ENCODE data around the gene PTPRZ1.

- TF ChIP-seq CEBPB (IDR thresholded peaks at IDR 0.05) (no peak), RNF2 (IDR thresholded peaks at IDR 0.05; ENCODE audit: borderline replicate concordance, low read depth) (no peak), USF2 (IDR thresholded peaks at IDR 0.05) (no peak), KDM5A (IDR thresholded peaks at IDR 0.05) (no peak)
- TF ChIP-seq, protein P1, sequence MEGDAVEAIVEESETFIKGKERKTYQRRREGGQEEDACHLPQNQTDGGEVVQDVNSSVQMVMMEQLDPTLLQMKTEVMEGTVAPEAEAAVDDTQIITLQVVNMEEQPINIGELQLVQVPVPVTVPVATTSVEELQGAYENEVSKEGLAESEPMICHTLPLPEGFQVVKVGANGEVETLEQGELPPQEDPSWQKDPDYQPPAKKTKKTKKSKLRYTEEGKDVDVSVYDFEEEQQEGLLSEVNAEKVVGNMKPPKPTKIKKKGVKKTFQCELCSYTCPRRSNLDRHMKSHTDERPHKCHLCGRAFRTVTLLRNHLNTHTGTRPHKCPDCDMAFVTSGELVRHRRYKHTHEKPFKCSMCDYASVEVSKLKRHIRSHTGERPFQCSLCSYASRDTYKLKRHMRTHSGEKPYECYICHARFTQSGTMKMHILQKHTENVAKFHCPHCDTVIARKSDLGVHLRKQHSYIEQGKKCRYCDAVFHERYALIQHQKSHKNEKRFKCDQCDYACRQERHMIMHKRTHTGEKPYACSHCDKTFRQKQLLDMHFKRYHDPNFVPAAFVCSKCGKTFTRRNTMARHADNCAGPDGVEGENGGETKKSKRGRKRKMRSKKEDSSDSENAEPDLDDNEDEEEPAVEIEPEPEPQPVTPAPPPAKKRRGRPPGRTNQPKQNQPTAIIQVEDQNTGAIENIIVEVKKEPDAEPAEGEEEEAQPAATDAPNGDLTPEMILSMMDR (IDR thresholded peaks at IDR 0.05): no peak
Measured at GRCh38 chr7:121919986-121920385, 47.0 kb downstream of the PTPRZ1 start.
